Choroid plexus epithelial cell (primary cell): ENCODE measurements around the gene CELSR3.
A peak's percentile ranks its signal among the peaks of the same experiment; 100 is the strongest.

Experiments
- DNase-seq: peaks from one replicate; pipeline ENCODE4 v3.0.0-alpha.2; 2010; ENCODE audit warnings: low read depth
- H3K4me3 ChIP-seq: 2 replicates; pipeline ENCODE4 v1.5.1; 2011; ENCODE audit warnings: low read depth, mild to moderate bottlenecking, control low read depth, low read length, moderate library complexity
- CTCF ChIP-seq: conservative IDR thresholded peaks from 2 replicates; pipeline ENCODE4 v1.5.1; 2011; ENCODE audit warnings: low read depth, mild to moderate bottlenecking, control low read depth, inconsistent platforms, low read length, moderate library complexity

The CELSR3 gene

GRCh38 chr3:48662753-48663488, at the start of gene CELSR3:
CELSR3 (minus strand) TSS chr3:48662886; CDS start chr3:48662634, 252 bp downstream.
- peak within 1 kb of the TSS; percentile 67 for H3K4me3 ChIP-seq
- DNase-seq, result peak; percentile 95
- TF ChIP-seq CTCF, result no peak

- peak; percentile 62 for DNase-seq
- no peak for TF ChIP-seq CTCF
- H3K4me3 ChIP-seq, result no peak overlapping the region
Measured at GRCh38 chr3:48711727-48712126, 49.0 kb upstream of the CELSR3 start.

GRCh38 chr3:48709051-48709461, 46.4 kb upstream of the CELSR3 start:
- TF ChIP-seq CTCF, result no peak
- H3K4me3 ChIP-seq, result no peak overlapping the region
- no peak for DNase-seq

- TF ChIP-seq CTCF, result no peak
- DNase-seq, result peak; percentile 51
- H3K4me3 ChIP-seq, result no peak overlapping the region
Measured at GRCh38 chr3:48708481-48708889, 45.8 kb upstream of the CELSR3 start.

- DNase-seq, result no peak
- no peak overlapping the region for H3K4me3 ChIP-seq
- no peak for TF ChIP-seq CTCF
Measured at GRCh38 chr3:48707157-48707556, 44.5 kb upstream of the CELSR3 start.

- DNase-seq, result no peak
- TF ChIP-seq CTCF, result no peak
- H3K4me3 ChIP-seq, result no peak overlapping the region
Measured at GRCh38 chr3:48702320-48702920, 39.7 kb upstream of the CELSR3 start.
